OCI-LY1 (cell line): ENCODE results near the gene KRTAP8-1.
A peak's percentile ranks its signal among the peaks of the same experiment; 100 is the strongest.

Source experiments
- H2AFZ ChIP-seq: fragments of 200-600 bp; sonication (generic), shearing (Covaris generic); 2 replicates; pipeline ENCODE4 v1.6.0; 2014; ENCODE audit warnings: antibody characterized with exemption, mild to moderate bottlenecking, low read length
- H3F3A ChIP-seq: fragments of 200-600 bp; sonication (generic), shearing (Covaris generic); 2 replicates; pipeline ENCODE4 v1.6.0; 2014; ENCODE audit warnings: mild to moderate bottlenecking, antibody characterized with exemption, low read length, moderate library complexity; ENCODE audit not compliant: insufficient read depth
- H3K27ac ChIP-seq: fragments of 200-600 bp; sonication (generic); 2 replicates; pipeline ENCODE4 v1.5.1; 2014; ENCODE audit warnings: low read length, mixed run types, mild to moderate bottlenecking, low read depth; ENCODE audit not compliant: poor library complexity, severe bottlenecking
- H3K27me3 ChIP-seq: fragments of 200-600 bp; sonication (generic); 2 replicates; pipeline ENCODE4 v1.6.0; 2014; ENCODE audit warnings: antibody characterized with exemption, mild to moderate bottlenecking, low read length, moderate library complexity; ENCODE audit not compliant: insufficient read depth
- H3K36me3 ChIP-seq: fragments of 200-600 bp; sonication (generic); 2 replicates; pipeline ENCODE4 v1.6.1; 2014; ENCODE audit warnings: mild to moderate bottlenecking, antibody characterized with exemption, low read length, moderate library complexity, mixed read lengths; ENCODE audit not compliant: insufficient read depth
- H3K4me1 ChIP-seq: fragments of 200-600 bp; sonication (generic); 2 replicates; pipeline ENCODE4 v1.5.1; 2014; ENCODE audit warnings: mild to moderate bottlenecking, low read length, moderate library complexity; ENCODE audit not compliant: insufficient read depth, severe bottlenecking
- H3K4me2 ChIP-seq: fragments of 200-600 bp; sonication (generic), shearing (Covaris generic); 2 replicates; pipeline ENCODE4 v1.6.1; 2014; ENCODE audit warnings: low read length
- H3K4me3 ChIP-seq: fragments of 200-600 bp; sonication (generic); 2 replicates; pipeline ENCODE4 v1.5.1; 2014; ENCODE audit warnings: low read length, low read depth, mild to moderate bottlenecking, mixed read lengths; ENCODE audit not compliant: poor library complexity, severe bottlenecking
- H3K79me2 ChIP-seq: fragments of 200-600 bp; shearing (Covaris generic); 2 replicates; pipeline ENCODE4 v1.6.1; 2016; ENCODE audit warnings: mixed run types, low read length, mixed read lengths; ENCODE audit not compliant: insufficient read depth
- H3K9ac ChIP-seq: fragments of 200-600 bp; sonication (generic), shearing (Covaris generic); 2 replicates; pipeline ENCODE4 v1.6.1; 2014; ENCODE audit warnings: mild to moderate bottlenecking, low read length, mixed read lengths
- H3K9me2 ChIP-seq: fragments of 200-600 bp; sonication (generic), shearing (Covaris generic); 2 replicates; pipeline ENCODE4 v1.6.1; 2014; ENCODE audit warnings: low read depth, mild to moderate bottlenecking, low read length, mixed read lengths
- H3K9me3 ChIP-seq: fragments of 200-600 bp; shearing (Covaris generic); 2 replicates; pipeline ENCODE4 v1.6.1; 2014; ENCODE audit warnings: low read length, mixed read lengths
- H4K20me1 ChIP-seq: fragments of 200-600 bp; sonication (generic), shearing (Covaris generic); 2 replicates; pipeline ENCODE4 v1.6.0; 2016; ENCODE audit warnings: mild to moderate bottlenecking, low read length; ENCODE audit not compliant: insufficient read depth
- EZH2 ChIP-seq: fragments of 200-600 bp; sonication (generic), shearing (Covaris generic); IDR thresholded peaks from 2 replicates; pipeline ENCODE4 v1.8.0; 2017; ENCODE audit warnings: borderline replicate concordance, mixed run types, mild to moderate bottlenecking, antibody characterized with exemption, low read length, moderate library complexity, mixed read lengths
- TF ChIP-seq, protein P1 (sequence below): fragments of 200-600 bp; sonication (generic), shearing (Covaris generic); IDR thresholded peaks from 2 replicates; pipeline ENCODE4 v1.5.1; 2017; ENCODE audit warnings: mild to moderate bottlenecking, antibody characterized with exemption, low read length, moderate library complexity, mixed read lengths

The KRTAP8-1 gene, protein sequence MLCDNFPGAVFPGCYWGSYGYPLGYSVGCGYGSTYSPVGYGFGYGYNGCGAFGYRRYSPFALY

DNA sequence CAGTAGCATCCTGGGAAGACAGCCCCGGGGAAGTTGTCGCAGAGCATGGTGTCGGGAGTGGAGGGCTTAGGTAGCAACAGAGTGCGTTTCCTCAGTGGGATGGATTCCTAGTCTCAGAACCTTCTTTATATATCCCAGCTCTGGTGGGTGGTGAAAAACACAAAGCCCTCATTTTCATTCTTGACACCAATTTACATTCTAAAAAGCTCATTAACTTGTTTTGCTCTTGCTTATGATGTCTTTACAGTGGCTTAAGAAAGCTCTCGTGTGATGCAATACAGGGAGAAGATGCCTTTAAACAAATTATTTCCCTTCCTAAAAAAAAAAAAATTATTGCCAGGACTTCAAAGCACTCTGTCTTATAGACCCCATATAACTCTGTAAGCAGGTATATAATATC lies at the start of gene KRTAP8-1:
KRTAP8-1 (minus strand) TSS at position 101 of the 400 bp plus-strand sequence; CDS start at position 47, 54 bp downstream.
- H3K36me3 ChIP-seq: no peaks in the 10 kb centered on the region
- H3K4me2 ChIP-seq: no peak within 1 kb of the TSS
- no peaks in the 10 kb centered on the region for H3F3A ChIP-seq

DNA sequence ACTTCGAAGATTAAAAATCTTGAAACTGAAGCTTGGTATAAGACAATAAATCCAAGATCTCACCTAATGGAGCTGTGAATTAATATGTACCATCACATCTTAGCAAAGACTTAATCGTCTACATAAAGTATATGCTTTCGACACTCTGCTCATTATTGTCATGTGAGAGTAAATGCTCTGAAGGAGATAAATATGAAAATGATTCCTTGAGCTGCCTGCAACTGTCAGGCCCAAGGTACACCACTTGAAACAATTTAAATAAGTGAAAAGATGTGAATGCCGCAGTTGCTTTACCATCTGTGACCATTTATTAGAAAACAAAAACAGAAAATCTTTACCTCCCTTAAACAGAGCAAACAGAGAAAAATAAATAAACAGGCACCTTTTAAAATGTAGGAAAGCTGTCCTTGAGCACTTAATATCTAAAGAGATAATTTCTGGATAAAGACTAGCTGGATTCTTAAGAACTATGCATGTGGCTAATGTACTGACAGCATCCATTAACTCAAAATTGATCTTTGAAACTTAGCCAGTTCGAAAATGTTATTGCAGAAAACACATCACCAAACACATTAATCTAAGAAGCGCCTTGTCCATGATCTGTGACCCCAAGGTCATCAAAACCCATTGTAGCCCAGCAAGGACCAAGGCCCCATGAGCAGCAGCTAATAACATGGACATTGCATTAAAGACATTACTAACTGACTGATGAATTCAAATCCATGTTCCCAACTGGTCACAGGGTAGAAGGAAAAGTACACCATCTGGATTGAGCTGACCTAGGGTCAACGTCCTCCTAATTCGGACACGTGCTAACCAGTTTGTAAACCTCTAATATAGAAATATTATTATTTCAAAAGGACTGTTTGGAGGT lies 34.8 kb upstream of the KRTAP8-1 start:
- Histone ChIP-seq H3K79me2 (no peaks in the 10 kb centered on the region), H3F3A (no peaks in the 10 kb centered on the region), H3K4me1 (no peaks in the 10 kb centered on the region), H3K27me3 (no peaks in the 10 kb centered on the region), H3K9me3 (no peaks in the 10 kb centered on the region), H3K27ac (no peak overlapping the region), H4K20me1 (no peaks in the 10 kb centered on the region), H3K36me3 (no peaks in the 10 kb centered on the region), H2AFZ (no peak overlapping the region), H3K9me2 (no peaks in the 10 kb centered on the region), H3K9ac (no peak overlapping the region), H3K4me3 (no peak overlapping the region), H3K4me2 (no peak overlapping the region)
- no peak for TF ChIP-seq EZH2
- TF ChIP-seq, protein P1, sequence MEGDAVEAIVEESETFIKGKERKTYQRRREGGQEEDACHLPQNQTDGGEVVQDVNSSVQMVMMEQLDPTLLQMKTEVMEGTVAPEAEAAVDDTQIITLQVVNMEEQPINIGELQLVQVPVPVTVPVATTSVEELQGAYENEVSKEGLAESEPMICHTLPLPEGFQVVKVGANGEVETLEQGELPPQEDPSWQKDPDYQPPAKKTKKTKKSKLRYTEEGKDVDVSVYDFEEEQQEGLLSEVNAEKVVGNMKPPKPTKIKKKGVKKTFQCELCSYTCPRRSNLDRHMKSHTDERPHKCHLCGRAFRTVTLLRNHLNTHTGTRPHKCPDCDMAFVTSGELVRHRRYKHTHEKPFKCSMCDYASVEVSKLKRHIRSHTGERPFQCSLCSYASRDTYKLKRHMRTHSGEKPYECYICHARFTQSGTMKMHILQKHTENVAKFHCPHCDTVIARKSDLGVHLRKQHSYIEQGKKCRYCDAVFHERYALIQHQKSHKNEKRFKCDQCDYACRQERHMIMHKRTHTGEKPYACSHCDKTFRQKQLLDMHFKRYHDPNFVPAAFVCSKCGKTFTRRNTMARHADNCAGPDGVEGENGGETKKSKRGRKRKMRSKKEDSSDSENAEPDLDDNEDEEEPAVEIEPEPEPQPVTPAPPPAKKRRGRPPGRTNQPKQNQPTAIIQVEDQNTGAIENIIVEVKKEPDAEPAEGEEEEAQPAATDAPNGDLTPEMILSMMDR: no peak

More for the DNA sequence above, at the start of gene KRTAP8-1:
- Histone ChIP-seq H3K9ac (no peak within 1 kb of the TSS), H2AFZ (no peak within 1 kb of the TSS), H3K4me1 (no peaks in the 10 kb centered on the region), H3K79me2 (no peaks in the 10 kb centered on the region), H3K27me3 (no peaks in the 10 kb centered on the region), H3K27ac (no peak within 1 kb of the TSS), H4K20me1 (no peaks in the 10 kb centered on the region), H3K9me2 (no peaks in the 10 kb centered on the region), H3K4me3 (no peak within 1 kb of the TSS), H3K9me3 (no peaks in the 10 kb centered on the region)
- TF ChIP-seq, protein P1: no peak
- TF ChIP-seq EZH2: no peak

DNA sequence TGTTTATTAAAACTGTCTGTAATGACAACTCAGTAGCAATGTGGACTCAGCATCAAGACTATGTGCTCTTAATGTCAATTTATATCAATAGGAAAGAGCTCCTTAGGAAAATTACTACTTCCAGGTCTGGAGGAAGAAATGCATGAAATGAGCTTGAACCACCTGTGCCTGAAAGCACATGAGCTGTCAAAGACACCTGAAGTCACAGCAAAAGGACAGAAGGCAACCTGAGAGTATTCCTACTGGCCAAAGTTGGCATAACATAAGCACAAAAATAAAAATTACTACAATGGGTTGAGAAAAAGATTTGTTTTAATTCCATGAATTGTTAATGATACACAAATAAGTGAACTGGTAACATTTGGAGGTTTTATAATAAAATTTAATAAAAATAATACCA lies 29.9 kb upstream of the KRTAP8-1 start:
- no peaks in the 10 kb centered on the region for H3K9me2 ChIP-seq
- H3K4me3 ChIP-seq: no peak overlapping the region
- H3K4me2 ChIP-seq: no peak overlapping the region
- TF ChIP-seq EZH2: no peak
- TF ChIP-seq, protein P1: 0 out of 2 replicates have a peak, but pooled peaks have one; percentile 5
- H3K27me3 ChIP-seq: no peaks in the 10 kb centered on the region
- H4K20me1 ChIP-seq: no peaks in the 10 kb centered on the region
- H3K36me3 ChIP-seq: no peaks in the 10 kb centered on the region
- no peak overlapping the region for H3K27ac ChIP-seq
- H3K9me3 ChIP-seq: no peaks in the 10 kb centered on the region
- H3K9ac ChIP-seq: no peak overlapping the region
- no peaks in the 10 kb centered on the region for H3F3A ChIP-seq
- H2AFZ ChIP-seq: no peak overlapping the region
- no peaks in the 10 kb centered on the region for H3K4me1 ChIP-seq
- no peaks in the 10 kb centered on the region for H3K79me2 ChIP-seq
